GM19351 (cell line): Measurements from ENCODE around the gene RPS6KL1.
"Not testable (repeated sequence)": the region's sequence is repeated elsewhere in the genome, so short reads cannot be mapped to it uniquely, and the experiment has no call there.

Experiments used
- ATAC-seq: cut with Tn5 transposase; IDR thresholded peaks from one replicate; pipeline ENCODE4 v1.9.1; 2021; ENCODE audit warnings: mild to moderate bottlenecking, moderate library complexity; ENCODE audit not compliant: unreplicated experiment

Gene RPS6KL1

GRCh38 chr14:74936151-74936550 lies 13.1 kb upstream of the RPS6KL1 start:
- no peak for ATAC-seq

DNA sequence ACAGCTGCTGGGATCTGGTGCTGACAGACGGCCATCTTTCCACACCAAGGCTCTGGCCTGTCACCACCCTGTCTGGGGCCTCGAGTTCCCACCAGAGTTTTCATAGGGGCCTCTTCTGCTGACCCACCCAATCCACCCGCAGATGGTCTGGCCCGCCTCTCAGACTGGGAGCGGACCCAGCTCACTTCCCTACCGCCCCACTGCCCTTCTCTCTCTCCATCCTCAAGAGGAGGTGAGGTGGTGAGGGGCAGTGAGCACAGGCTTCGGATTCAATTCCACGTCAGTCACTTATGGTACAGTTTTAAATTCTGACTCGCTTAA lies 12.3 kb upstream of the RPS6KL1 start:
- no peak for ATAC-seq

DNA sequence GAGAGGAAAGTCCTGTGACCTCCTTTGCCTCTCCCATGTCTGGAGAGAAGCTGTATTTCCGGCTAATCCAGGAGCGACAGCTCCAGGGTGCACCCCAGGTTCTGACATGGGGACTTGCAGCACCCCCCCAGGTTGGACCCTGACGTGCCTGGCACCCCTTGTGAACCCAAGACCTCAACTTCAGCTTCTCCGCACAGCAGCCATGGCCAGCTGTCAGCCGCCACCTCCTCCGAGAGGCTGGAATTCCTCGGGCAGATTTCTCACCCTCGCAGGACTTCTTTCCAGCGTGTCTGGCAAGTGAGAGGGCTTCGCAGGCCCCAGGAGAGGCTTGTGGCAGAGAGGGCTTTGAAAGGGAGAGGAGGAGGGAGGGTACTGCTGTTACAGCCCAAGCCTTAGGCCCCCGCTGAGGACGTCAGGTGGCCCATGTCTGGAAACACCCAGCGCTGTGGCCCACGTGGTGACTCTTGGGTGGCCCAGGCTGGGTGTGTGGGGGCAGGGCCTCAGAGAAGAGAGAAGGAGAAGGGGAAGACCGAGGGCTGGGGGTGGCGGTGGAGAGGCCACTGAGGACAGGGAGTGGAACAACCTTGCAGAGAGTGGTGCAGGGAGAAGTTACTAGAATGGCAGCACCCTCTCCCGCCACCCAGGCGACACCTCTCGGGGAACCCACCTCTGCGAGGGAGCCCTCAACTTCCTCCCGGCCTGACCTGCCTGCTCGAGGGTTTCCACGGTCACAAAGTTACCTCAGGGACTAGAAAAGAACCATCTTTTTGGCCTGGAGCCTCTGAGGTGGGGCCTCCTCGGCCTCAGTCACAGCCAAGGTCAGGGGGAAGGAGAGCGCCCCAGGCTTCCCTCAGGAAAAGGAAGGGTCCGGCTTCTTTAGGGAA lies 11.7 kb upstream of the RPS6KL1 start:
- no peak for ATAC-seq

DNA sequence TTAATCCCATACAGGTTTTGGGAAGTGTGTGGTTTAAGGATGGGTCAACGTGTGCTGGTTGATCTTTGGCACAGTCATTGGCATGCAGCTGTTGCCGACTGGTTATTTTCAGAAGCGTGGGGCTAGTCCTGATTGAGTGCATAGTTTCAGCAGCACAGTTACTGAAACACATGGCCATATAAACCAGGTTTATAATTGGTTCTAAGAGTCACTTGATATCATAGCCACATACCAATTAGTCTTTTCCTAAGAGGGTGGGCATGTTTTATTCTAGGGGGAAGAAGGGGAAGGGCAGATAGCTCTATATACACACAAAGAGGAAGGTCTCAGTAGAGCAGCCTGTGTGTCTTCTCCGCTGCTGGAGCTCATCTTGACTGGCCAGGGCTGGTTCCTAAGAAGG lies 11.0 kb upstream of the RPS6KL1 start:
- ATAC-seq: no peak

DNA sequence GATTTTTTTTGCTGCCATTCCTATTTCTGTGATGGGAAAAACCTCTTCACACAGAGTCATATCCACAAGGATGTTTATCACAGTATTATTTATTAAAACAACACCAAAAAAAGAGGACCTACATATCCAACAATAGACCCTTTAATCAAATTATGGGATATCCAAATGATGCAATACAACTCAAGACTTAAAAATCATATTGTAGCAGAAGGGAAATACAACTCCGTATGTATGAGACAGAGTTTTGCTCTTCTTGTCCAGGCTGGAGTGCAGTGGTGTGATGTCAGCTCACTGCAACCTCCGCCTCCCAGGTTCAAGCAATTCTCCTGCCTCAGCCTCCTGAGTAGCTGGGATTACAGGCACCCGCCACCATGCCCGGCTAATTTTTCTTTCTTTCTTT lies 9.9 kb upstream of the RPS6KL1 start:
- not testable (repeated sequence) for ATAC-seq

DNA sequence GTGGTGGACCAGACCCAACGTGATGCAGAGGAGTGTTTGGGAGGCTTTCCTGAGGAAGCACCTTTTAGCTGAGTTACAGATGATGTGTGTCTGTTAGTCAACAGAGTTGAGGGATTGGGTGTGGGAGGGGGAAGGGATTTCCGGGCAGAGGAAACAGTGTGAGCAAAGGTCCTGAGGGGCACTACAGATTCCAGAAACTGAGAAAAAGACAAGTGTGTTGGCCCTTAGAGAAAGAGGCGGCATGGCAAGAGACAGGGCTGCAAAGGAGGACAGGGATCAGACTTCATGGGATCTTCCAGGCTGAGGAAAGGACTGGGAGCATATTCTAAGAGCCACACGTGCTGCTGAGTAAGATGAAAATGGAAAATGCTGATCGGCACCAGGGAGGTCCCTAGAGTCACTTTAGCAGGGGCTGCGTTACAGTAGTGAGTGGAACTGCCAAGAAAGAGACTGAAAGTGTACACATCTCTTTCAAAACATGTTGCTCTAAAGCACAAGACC lies 9.4 kb upstream of the RPS6KL1 start:
- no peak for ATAC-seq

GRCh38 chr14:74931744-74932143 lies 8.7 kb upstream of the RPS6KL1 start:
- not testable (repeated sequence) for ATAC-seq

GRCh38 chr14:74929242-74929641 lies 6.2 kb upstream of the RPS6KL1 start:
- ATAC-seq: no peak

DNA sequence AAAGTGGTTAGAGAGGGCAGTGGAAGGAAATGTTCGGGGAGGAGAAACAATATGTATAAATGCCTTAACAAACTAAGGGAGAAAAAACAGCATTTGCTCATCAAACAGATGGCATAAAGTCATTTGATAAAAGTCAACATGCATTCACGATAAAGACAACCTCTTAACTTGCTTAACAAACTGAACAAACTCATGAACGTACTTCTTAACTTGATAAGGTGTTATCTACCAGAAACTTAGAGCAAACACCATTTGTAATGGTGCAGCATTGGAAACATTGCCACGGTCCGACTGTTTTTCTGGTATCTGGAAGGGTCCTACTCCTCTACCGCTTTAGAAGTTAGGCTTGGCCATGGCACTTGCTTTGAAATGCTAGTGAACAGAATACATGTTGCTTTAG lies 4.2 kb upstream of the RPS6KL1 start:
- no peak for ATAC-seq

DNA sequence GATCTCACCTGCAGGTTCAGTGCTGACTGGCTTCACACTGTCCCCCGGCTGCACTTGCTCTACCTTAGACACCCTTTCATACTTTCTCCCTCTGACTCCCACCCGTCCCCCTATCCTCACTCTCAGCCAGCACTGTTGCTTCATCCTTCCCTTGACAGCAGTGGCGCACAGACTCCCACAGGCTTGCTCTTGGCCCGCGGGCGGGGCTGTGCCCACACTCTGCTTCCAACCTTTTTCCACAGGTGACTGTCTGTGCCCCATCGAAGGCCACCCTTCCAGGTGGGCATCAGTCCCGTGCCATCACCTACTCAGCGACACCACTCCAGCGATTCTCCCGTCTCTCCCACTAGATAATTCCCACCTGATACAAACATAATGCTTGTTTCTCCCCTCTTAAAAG lies 1.0 kb upstream of the RPS6KL1 start:
- no peak for ATAC-seq

DNA sequence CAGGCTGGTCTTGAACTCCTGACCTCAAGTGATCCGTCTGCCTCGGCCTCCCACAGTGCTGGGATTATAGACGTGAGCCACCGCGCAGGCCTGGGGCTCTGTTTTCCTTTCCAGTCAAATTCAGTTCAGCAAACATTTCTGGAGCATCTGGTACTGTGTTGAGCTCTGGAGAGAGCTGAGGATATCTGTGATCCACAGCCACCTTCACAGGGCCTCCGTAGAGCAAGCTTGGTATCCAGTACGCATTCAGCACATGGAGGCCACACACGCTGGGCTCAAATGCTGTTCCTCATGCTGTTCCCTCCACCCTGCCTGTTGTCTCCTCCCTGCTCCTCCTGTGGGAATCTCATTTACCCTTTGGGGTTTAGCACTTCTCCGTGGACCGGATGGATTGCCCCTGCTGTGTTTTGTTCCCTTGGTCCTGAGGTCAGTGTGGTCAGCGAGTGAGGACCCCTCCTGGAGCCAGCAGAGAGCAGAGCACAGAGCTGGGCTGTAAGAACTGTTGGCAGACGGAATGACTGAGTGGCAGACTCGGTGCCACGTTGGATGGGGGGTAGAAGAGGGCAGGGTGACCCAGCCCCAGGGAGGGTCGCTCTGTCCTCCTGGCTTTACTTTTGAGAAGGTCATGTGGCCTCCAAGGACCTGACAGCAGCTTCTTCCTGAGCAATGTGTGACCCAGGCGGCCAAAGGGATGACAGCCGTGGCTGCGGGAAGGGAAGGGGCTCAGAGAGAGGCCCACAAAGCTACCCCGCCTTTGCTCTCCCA lies 891 bp downstream of the RPS6KL1 start:
- no peak for ATAC-seq

- ATAC-seq: no peak
Observed at GRCh38 chr14:74921053-74921620, 1.9 kb downstream of the RPS6KL1 start.

DNA sequence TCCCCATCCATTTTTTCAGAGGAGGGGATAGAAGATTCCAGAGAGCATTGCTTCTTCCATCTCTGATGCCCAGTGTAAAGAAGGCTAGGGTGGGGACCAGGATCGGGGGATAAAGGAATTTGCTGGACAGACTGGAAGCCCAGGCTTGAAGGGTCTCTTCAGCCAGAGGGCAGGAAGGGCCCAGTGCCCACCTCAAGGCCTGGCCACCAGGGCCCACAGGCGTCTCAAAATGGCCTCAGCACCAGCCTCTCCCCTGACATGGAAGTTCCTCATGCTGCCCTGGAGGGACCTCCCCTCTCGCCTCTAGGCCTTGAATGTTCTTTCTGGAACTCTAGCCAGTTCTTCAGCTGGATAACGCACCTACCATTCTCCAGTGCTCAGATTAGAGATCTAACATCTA lies 2.8 kb downstream of the RPS6KL1 start:
- no peak for ATAC-seq

DNA sequence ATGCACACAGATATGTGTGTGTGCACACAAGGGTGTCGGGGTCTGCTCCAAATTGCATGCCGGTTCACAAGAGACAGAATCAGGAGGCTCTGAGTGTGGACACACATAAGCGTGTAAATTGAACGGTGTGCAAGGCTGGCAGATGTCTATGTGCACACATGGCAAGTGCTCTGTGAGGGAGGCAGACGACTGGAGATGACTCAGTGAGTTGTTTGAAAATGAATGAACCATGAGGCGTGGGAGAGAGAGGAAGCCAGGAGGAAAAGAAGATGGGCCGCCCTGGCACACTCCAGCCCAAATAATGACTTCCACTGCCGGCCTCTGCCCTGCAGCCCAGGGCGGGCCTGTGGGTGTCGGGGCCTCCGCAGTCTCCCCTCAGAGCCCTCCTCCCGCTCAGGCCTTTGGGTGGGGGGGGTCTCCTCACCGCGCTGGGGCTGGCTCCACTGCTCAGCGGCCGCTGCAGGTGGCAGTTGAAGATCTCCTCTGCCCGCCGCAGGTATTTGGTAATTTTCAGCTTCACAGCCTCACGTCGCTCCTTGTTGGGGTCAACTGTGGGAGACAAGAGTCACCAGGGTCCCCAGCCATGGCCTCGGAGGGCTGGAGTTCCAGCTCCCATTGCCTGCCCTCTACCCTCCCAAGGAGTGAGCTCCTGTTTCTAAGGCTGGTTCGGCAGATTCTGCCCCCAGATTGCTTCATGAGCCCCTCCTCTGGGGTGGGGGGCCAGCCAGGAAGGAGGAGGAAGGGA lies 3.5 kb downstream of the RPS6KL1 start:
- no peak for ATAC-seq

- ATAC-seq: no peak
Observed at GRCh38 chr14:74918380-74918779, 4.7 kb downstream of the RPS6KL1 start.

DNA sequence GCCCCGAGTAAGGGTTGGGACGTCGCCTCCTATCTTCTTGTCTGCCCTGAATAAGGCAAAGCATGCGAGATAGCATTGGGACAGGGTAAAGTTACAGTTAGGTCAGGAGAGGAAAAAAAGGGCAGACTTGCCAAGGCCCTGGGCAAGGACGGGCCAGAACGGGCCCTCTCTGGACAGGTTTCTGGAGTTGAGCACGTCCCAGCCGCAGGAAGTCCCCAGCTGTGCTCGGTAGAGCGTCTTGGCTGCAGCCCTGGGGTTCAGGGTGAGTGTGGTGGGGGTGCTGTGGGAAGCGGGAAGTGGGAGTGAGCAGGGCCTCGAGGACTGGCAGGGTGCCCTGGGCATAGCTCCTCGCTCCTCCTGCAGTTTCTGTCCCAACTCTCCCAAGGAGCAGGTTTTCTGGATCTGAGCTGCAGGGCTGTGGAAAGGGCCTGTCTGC lies 5.4 kb downstream of the RPS6KL1 start:
- ATAC-seq: no peak

DNA sequence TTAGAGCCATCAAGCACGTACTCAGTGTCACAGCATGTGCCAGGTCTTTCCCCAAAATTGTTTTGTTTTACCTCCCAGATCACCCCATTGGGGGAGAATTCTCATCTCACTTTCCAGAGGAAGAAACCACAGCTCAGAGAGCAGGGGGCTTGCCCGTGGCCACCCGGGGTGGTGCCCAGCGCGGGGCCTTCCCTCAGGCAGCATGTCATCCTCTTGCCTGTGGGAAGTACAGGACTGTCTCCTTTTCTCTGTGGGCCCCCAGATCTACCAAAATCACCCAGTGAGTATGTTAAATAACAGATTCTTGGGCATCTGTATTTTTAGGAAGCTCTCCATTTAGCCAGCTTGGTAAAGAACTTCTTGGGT lies 5.9 kb downstream of the RPS6KL1 start:
- no peak for ATAC-seq

- no peak for ATAC-seq
Observed at GRCh38 chr14:74915826-74916225, 7.2 kb downstream of the RPS6KL1 start.

DNA sequence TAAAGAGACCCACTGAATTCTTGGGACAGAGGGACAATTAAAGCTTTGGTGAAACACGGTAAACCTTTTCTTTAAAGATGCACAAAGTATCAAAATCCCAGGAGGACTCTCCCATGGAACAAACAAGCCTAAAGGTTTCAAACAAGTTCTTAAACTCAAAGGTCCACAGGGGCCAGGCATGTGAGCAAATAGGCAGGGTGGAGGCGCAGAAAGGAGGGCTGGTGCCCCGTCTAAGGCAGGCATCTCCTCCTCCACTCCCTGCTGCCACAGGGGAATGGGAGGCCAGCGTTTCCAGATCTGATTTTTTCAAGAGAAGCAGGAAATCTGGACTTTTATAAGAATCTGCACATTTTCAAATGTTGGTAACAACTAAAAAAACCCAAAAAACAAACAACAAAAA lies 7.6 kb downstream of the RPS6KL1 start:
- ATAC-seq: no peak

GRCh38 chr14:74913986-74914573 lies 9.0 kb downstream of the RPS6KL1 start:
- no peak for ATAC-seq
